Astrocyte (in vitro differentiated cells and primary cell): ENCODE measurements around the gene CCR6.
"Not testable (repeated sequence)": the region's sequence is repeated elsewhere in the genome, so short reads cannot be mapped to it uniquely, and the experiment has no call there.

Experiments used
- EZH2 ChIP-seq: IDR thresholded peaks from 2 replicates; pipeline ENCODE4 v1.6.1; 2012; ENCODE audit warnings: mild to moderate bottlenecking, low read length, inconsistent platforms; ENCODE audit not compliant: insufficient read depth
- TF ChIP-seq, protein P1 (sequence below): IDR thresholded peaks from 2 replicates; pipeline ENCODE4 v1.5.1; 2011; ENCODE audit warnings: low read depth, mild to moderate bottlenecking, inconsistent platforms, low read length, moderate library complexity; ENCODE audit not compliant: insufficient read depth

DNA sequence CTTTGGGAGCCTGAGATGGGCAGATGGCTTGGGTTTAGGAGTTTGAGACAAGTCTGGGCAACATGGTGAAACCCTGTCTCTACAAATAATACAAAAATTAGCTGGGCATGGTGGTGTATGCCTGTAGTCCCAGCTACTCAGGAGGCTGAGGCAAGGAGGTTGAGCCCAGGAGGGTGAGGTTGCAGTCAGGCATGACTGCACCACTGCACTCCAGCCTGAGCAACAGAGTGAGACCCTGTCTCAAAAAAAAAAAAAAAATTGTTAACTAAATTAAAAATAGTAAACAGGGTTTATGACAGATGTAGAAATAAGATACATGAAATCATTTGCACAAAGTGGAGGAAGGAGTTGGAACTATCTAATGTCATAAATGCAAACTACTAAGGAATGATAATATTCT, 34.2 kb upstream of the CCR6 start:
- TF ChIP-seq, protein P1, sequence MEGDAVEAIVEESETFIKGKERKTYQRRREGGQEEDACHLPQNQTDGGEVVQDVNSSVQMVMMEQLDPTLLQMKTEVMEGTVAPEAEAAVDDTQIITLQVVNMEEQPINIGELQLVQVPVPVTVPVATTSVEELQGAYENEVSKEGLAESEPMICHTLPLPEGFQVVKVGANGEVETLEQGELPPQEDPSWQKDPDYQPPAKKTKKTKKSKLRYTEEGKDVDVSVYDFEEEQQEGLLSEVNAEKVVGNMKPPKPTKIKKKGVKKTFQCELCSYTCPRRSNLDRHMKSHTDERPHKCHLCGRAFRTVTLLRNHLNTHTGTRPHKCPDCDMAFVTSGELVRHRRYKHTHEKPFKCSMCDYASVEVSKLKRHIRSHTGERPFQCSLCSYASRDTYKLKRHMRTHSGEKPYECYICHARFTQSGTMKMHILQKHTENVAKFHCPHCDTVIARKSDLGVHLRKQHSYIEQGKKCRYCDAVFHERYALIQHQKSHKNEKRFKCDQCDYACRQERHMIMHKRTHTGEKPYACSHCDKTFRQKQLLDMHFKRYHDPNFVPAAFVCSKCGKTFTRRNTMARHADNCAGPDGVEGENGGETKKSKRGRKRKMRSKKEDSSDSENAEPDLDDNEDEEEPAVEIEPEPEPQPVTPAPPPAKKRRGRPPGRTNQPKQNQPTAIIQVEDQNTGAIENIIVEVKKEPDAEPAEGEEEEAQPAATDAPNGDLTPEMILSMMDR: not testable (repeated sequence)
- TF ChIP-seq EZH2: not testable (repeated sequence)
